ENCODE measurements around the gene INTS11.

DNA sequence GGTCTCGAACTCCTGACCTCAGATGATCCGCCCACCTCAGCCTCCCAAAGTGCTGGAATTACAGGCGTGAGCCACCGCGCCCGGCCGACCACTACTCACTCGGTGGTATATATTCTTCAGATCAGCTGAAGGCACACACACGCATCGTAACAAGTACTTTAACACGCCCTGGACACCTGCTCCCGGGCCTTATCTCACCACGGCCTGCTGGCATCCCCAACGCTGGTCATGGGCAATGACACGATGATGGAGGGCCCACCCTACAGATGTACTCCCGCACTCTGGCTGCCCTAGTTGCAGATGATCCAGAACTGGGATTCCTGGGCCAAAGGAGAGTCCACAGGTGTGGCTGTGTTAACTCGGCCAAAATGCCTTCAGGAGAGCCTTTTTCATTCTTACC, 62.4 kb downstream of the INTS11 start:
- TF ChIP-seq CTCF (conservative IDR thresholded peaks at IDR 0.05) (no peak), ZFX (IDR thresholded peaks at IDR 0.05) (no peak)
